ENCODE data around the gene ZBTB7C.

GRCh38 chr18:48163738-48164115 is 245.5 kb downstream of the ZBTB7C start:
- TF ChIP-seq CTCF (IDR thresholded peaks at IDR 0.05), result no peak
- no peak for TF ChIP-seq POLR2A (IDR thresholded peaks at IDR 0.05)
